ENCODE results near the gene GRID2.
"Not testable (repeated sequence)": the region's sequence is repeated elsewhere in the genome, so short reads cannot be mapped to it uniquely, and the experiment has no call there.

The GRID2 gene

DNA sequence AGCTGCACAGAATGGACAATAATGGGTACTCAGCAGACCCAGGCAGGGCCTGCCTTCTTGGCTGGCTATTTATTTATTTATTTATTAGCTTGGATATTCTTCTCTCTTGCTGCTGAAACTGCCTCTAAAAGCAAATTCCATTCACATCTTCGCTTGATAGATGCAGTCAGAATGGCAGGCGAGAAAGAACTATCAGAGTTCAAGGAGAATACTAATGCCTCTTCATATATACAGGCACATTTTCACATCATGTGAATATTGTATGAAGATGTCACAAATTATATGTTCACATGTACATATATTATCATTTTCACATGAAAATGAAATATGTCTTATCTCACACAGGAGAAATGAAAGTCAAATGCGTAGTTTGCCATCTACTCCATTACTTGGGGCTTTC is 1045.1 kb downstream of the GRID2 start:
- no peak for DNase-seq

DNA sequence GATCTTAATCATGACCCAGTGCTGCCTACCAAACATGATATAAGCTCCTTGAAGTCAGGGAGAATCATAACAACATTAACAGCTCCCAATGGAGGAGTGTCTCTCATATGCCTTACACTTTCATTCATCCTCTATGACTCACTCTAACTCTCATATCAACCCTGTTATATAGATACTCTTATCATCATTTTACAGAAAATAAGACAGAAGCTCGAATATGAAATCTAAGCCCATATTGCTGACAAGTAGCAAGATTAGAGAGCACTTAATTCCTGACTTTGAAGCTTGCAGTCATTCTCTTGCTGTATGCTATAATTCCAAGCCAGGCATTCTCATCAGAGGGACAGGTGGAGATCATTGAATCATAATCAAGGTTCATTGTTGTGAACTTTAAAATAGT is 1048.1 kb downstream of the GRID2 start:
- DNase-seq, result no peak

DNA sequence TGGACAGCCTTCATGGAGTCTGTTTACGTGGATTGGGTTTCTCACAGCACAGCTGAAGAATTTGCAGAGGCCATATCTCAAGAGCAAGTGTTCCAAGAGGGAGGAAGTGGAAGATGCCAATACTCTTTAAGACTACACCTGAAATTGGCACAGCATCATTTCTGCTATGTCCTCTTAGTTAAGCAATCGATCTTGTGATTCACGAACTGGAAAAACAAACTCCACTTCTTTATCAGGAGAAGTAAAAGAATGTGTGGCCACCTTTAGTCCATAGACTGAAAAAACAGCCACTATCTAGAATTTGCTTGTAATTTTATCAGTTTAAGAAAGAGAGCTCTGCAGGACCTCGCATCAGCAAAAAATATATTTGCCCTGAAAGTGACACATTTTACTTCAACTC is 1051.6 kb downstream of the GRID2 start:
- no peak for DNase-seq

DNA sequence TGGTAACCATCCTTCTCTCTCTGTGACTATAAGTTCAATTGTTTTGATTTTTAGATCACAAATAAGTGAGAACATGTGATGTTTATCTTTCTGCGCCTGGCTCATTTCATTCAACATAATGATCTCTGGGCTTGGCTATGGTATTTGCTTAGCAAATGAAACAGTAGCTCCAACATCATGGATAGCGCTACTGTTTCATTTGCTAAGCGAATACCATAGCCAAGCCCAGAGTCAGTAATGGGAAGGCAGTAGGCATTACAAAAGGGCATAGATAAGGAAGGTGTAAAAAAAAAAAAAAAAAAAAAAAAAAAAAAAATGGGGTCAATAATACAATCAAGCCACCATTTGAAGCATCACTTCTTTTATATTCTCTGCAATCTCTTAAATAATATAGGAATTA is 1055.8 kb downstream of the GRID2 start:
- DNase-seq, result no peak

DNA sequence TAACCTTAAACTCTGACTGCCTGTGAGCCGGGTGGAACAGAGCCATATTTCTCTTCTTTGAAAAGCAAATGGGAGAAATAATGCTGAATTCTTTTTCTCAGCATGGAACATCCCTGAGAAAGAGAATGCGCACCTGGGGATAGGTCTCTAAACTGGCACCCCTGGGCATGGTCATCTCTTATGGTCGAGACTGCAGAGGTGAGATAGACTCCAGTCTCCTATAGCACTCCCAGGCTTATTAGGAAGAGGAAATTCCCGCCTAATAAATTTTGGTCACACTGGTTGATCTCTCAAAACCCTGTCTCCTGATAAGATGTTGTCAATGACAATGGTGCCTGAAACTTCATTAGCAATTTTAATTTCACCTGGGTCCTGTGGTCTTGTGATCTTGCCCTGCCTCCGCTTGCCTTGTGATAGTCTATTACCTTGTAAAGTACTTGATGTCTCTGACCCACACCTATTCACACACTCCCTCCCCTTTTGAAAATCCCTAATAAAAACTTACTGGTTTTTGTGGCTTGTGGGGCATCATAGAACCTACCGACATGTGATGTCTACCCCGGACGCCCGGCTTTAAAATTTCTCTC is 1062.5 kb downstream of the GRID2 start:
- DNase-seq, result not testable (repeated sequence)

GRCh38 chr4:93368968-93369367 is 1065.2 kb downstream of the GRID2 start:
- no peak for DNase-seq

GRCh38 chr4:93370256-93370655 is 1066.5 kb downstream of the GRID2 start:
- no peak for DNase-seq

DNA sequence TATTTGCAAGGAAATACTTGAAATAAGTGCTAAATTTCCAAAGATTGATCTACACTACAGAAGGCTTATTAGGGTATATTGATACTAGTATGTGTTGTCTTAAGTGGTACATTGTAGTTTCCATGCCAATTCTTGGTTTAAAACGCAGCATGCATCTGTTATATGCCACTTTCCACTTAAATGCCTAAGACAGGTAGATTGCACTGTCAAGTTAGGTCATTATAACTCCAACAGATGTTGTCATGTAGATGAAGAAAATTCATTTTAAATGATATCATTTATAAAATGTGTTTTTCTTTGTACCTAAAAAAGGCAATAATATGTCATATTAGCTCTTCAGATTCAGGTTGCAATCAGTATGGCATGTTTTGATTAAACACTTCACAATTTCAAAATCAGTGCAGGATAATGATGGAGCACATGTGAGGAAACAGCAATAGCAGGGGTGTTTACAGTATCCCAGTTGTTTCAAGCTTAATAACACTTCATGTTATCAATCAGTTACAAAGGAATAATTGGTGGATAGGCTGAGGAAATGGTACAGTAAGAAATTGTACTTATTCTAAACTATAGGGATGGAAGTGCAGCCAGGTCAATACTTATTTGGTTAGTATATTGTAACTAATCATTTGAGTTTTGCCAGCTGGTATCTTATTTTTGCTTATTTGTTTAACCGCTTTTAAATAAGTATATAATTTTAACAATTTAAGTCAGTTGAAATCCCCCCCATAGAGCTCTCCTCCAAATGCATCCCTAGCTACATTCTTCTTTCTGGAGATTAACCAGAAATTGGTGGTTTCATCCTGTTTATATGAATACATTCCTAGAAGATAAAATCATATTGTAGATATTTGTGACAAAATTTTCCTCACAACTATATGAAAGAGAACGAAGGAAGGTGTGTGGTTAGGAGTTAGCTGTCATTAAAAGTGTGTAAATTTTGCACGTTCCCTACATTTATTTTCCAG is 1070.4 kb downstream of the GRID2 start:
- DNase-seq, result no peak

DNA sequence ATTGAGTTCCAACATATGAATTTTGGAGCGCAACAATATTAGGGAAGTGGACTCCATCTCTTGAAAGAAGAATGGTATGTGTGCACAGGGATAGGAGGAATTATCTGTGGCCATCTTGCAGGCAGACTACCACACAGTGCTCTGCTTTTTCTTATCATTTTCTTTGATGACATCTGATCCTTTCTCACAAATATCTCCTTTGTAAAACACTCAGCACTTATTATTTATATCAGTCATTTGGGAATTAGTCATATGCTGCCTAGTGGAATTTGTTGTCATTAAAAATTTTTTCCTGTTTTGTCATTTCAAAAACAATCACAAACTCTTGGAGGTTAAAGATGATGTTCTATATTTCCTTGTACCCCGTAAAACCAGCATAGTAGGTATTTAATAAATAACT is 1080.5 kb downstream of the GRID2 start:
- DNase-seq, result no peak

- DNase-seq, result no peak
Observed at GRCh38 chr4:93384887-93385286, 1081.1 kb downstream of the GRID2 start.

- no peak for DNase-seq
Observed at GRCh38 chr4:93394545-93395081, 1090.8 kb downstream of the GRID2 start.

DNA sequence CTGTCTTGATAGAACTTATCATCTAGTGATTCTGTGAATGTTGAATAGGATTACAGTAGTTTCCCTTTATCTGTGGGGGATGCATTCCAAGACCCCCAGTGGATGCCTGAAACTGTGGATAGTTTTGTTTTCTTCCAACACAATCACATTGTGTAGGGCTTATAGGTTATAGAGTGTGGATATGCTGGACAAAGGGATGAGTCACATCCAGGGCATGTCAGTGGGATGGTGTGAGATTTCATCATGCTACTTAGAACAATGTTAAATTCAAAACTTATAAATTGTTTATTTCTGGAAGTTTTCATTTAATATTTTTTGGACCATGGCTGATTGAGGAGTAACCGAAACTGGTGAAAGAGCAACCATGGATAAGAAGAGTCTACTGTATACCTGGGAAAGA is 1092.5 kb downstream of the GRID2 start:
- no peak for DNase-seq

- DNase-seq, result no peak
Observed at GRCh38 chr4:93403571-93403970, 1099.8 kb downstream of the GRID2 start.

- no peak for DNase-seq
Observed at GRCh38 chr4:93407493-93408275, 1103.9 kb downstream of the GRID2 start.

DNA sequence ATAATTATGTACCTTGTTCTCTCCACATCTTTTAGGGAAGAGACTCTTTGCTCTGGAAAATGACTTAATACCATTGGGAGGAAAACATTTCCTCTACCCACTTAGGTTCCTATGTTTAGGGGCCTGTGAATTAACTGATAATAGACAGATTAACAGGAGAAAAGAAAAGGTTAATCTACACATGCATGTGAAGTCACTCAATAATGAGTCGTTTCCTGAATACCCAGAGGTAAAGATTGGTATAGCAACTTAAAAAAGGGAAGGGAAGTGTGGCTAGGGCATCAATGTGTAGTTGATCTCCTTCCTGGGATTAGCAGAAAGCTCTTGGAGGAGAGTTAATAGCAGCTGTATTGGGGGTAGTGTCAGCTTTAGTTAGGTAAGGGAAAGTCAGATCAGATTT is 1105.3 kb downstream of the GRID2 start:
- no peak for DNase-seq

GRCh38 chr4:93414041-93414550 is 1110.3 kb downstream of the GRID2 start:
- no peak for DNase-seq

DNA sequence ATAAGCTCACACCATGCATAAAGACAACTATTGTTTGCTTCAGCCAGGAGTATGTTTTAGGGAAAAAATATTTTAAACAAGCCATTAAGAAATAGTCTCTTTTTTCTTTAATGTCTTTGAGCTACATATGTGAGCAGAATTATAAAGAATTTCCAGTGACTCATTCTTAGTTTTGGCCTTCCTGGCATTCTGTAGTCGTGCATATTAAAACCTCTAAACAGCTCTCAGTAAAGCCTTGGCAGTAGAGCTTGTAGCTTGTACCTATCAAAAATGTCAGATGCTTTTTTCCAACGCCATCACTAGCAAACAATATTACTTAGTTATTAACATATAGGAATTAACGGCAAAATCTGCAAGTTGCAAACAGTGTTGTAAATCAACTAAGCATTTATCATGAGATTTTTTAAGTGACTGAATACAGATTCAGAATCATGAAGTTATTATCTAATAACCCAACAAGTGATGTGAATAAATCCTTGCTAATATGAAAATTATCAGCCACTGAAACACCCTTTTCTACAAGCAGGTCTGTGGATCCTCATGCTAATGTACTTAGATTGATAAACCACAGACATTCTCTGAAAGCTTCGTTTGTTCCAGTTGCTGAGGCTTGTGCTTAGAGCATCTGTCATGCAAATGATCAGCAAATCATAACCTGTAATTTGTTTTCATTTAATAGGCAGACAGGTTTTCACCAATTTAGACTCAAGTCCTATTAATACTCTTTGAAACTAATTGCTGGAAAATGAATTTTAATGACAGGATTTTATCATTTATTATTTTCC is 1112.8 kb downstream of the GRID2 start:
- DNase-seq, result no peak

DNA sequence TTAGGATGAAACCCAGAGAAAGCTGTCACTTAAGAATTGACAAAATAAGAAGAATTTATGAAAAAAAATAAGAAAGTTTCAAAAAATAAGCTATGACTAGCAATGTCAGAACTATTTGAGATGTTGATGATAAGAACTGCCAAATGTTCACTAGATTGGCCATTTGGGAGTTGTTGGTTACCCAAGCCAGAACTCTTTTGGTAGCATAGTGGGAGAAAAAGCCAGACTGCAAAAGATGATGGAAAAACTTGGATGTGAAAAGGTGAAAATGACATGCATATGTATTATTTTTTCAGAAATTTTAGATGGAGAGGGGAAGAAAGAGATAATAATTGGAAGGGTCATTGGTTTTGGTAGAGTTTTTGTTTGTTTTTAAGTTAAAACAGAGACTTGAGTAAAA is 1127.6 kb downstream of the GRID2 start:
- no peak for DNase-seq

DNA sequence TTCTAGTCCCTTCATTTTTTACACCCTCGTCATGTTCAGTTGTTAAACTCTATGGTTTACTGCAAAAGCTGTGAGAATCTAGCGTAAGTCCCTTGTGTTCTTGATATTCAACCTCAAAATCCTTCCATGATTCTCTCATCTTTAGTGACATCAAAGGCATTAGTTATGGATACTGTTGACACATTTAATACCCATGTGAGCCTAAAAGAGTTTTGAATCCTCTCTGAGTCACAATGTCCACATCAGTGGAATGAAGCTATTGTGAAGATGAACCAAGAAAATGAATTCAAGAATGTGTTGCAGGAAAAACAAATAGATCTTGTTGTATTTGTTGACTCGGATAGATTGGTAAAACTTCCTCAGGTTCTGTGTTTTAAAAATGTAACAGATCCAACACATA is 1130.1 kb downstream of the GRID2 start:
- DNase-seq, result no peak

GRCh38 chr4:93436000-93436626 is 1132.3 kb downstream of the GRID2 start:
- DNase-seq, result no peak

DNA sequence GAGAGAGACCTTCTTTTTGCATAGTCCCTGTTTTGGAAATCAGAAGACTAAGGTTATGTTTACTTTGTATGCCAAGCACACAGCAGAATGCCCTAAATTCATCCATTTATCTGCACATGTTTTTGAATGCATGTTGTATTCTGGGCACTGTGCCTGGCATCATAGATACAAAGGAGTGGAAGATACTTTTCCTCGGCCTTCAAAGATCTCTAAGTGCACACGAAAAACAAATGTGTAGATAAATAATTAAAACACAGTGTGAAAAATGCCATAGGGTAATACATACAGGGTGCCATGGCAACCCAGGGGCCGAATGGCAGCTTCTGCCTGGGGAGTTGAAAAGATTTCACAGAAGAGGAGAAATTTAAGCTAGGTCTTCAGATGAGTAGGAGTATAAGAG is 1134.2 kb downstream of the GRID2 start:
- no peak for DNase-seq

DNA sequence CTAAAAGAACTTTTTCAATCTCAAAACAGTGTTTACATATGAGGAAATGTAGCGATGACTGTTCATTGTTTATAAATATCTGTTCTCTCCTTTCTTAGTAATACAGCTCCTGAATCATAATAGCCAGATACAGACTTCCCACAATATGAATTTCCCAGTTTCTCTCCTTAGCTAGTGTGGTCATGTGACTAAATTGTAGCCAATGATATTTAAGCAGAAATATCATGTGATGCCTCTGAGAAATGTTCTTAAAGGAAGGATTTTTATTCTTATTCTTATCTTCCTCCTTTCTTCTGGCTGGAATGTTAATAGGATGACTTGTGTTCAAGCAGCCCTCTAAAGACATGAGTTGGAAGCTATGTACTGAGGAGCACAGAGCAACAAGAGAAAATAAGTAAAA is 1141.1 kb downstream of the GRID2 start:
- no peak for DNase-seq
